Measurements from ENCODE around the gene PKD1L1.

The PKD1L1 gene

DNA sequence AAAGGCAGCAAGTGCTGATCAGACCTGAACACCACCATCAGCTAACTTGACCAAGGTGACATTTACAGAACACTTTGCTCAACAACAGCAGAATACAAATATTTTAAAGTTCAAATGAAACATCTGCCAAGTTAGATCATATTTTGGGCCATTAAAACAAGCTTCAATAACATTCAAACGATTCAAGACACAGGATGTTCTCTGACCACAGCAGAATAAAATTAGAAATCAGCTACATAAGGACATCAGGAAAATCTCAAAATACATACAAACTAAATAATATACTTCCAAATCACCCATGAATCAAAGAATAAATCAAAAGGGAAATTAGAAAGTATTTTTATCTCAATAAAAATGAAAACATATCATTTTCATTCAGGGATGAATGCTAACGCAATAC lies 173.0 kb downstream of the PKD1L1 start:
- Histone ChIP-seq H3K27ac (no peak overlapping the region), H3K4me3 (no peak overlapping the region), H3K9me3 (ENCODE audit: low read depth, low read length) (no peaks in the 10 kb centered on the region), H3K9ac (ENCODE audit: insufficient read length) (no peak overlapping the region), H3K36me3 (ENCODE audit: insufficient read depth, low read length) (no peaks in the 10 kb centered on the region)
- DNase-seq (ENCODE audit: low read depth, low spot score) = no peak
- TF ChIP-seq EZH2 (IDR thresholded peaks at IDR 0.05) (no peak), POLR2AphosphoS5 (IDR thresholded peaks at IDR 0.05; ENCODE audit: borderline replicate concordance, low read depth, low read length) (no peak), FOXP2 (optimal IDR thresholded peaks at IDR 0.05; ENCODE audit: control extremely low read depth, extremely low read length, insufficient read depth) (no peak)

DNA sequence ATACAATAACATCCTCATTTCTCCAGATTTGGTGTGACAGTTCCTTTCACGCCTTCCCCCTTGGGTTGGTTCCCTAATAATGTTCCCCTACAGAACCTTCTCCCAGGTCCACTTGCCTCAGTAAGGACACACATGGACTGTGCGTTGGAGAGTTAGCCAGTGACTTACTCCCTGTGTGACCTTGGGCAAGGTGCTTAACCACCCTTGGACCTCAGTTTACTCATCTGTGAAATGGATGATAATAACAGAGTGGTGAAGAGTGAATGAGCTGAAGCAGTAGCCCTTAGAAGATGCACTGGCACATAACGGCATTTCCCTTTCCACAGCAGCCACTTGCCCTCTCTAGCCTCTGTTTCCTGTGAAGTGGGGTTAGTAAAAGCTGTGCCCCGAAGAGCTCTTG lies 175.8 kb downstream of the PKD1L1 start:
- no peak for DNase-seq (ENCODE audit: low read depth, low spot score)
- Histone ChIP-seq H3K9me3 (ENCODE audit: low read depth, low read length) (no peaks in the 10 kb centered on the region), H3K9ac (ENCODE audit: insufficient read length) (no peak overlapping the region), H3K4me3 (no peak overlapping the region), H3K36me3 (ENCODE audit: insufficient read depth, low read length) (no peaks in the 10 kb centered on the region), H3K27ac (no peak overlapping the region)
- TF ChIP-seq POLR2AphosphoS5 (IDR thresholded peaks at IDR 0.05; ENCODE audit: borderline replicate concordance, low read depth, low read length) = no peak
- TF ChIP-seq EZH2 (IDR thresholded peaks at IDR 0.05) = no peak
- TF ChIP-seq FOXP2 (optimal IDR thresholded peaks at IDR 0.05; ENCODE audit: control extremely low read depth, extremely low read length, insufficient read depth) = no peak

DNA sequence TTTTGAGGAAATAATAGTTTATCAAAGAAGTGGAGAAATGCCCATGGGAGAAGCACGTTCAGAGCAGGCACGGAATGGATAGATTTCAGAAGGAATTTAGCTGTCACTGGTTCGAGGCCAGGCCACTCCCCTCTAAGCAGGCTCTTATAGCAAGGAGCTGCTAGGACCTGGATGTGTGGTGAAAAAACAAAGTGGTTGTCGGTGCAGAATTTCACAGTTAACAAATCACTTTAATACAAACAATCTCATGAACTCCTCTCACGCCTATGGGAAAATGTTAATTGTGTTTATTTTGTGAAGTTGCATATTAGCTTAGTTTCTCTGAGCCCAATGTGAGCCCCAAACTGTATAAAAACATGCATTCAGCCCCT lies 176.3 kb downstream of the PKD1L1 start:
- no peak overlapping the region for H3K27ac ChIP-seq
- H3K4me3 ChIP-seq = no peak overlapping the region
- no peak for DNase-seq (ENCODE audit: low read depth, low spot score)

DNA sequence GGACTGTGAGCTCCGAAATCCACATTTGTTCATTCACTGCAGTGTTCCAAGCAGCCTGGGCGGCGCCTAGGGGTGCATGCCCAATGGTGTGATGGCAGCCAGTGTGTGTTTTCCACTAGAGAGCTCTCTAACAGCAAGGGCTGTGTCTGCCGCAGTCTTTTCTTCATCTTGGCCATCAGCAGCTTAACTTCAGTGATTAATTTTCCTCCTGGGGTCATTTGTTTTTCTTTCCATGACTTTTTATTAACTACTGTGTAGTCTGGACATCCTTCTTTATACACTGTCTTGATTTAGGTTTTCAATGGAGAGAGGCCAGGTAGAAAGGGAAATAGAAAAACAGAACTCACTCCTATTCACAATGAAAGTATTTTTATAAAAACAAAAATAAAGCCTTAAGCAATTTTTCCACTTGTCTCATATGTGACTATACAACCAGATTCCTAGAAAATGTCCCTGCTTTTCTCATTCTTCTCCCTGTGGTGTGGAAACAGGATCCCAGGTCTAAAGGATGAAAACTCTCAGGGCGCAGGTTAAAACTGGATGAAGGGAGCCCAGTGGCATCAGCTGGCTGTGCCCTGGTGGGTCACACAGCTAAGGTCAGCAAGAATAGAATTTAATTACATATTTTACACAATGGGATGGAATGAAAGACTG lies 176.8 kb downstream of the PKD1L1 start:
- Histone ChIP-seq H3K9me3 (ENCODE audit: low read depth, low read length) (no peaks in the 10 kb centered on the region), H3K36me3 (ENCODE audit: insufficient read depth, low read length) (no peaks in the 10 kb centered on the region), H3K4me3 (no peak overlapping the region), H3K27ac (no peak overlapping the region), H3K9ac (ENCODE audit: insufficient read length) (no peak overlapping the region)
- TF ChIP-seq POLR2AphosphoS5 (IDR thresholded peaks at IDR 0.05; ENCODE audit: borderline replicate concordance, low read depth, low read length) (no peak), EZH2 (IDR thresholded peaks at IDR 0.05) (no peak), FOXP2 (optimal IDR thresholded peaks at IDR 0.05; ENCODE audit: control extremely low read depth, extremely low read length, insufficient read depth) (no peak)
- DNase-seq (ENCODE audit: low read depth, low spot score) = no peak

More for the DNA sequence above, 176.3 kb downstream of the PKD1L1 start:
- Histone ChIP-seq H3K9ac (ENCODE audit: insufficient read length) (no peak overlapping the region), H3K36me3 (ENCODE audit: insufficient read depth, low read length) (no peaks in the 10 kb centered on the region), H3K9me3 (ENCODE audit: low read depth, low read length) (no peaks in the 10 kb centered on the region)
- TF ChIP-seq POLR2AphosphoS5 (IDR thresholded peaks at IDR 0.05; ENCODE audit: borderline replicate concordance, low read depth, low read length) (no peak), EZH2 (IDR thresholded peaks at IDR 0.05) (no peak), FOXP2 (optimal IDR thresholded peaks at IDR 0.05; ENCODE audit: control extremely low read depth, extremely low read length, insufficient read depth) (no peak)

DNA sequence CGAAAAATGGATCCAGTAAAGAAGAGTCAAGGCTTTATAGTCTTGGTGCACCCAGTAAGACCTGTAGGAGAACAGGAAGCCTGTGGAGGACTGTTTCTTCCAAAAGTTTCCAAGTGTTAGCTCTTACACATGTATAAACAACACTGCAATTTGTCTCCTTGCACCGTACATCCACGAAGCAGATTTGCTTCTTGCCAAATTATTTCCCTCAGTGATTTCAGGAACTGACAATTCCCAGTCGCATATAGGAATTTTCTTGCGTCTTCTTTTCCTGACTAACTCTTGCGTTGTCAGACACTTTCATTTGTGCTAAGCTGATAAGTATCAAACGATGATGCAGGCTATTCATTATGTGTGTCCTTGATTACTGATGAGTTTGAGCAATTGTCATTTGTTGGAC lies 182.1 kb downstream of the PKD1L1 start:
- TF ChIP-seq FOXP2 (optimal IDR thresholded peaks at IDR 0.05; ENCODE audit: control extremely low read depth, extremely low read length, insufficient read depth) (no peak), POLR2AphosphoS5 (IDR thresholded peaks at IDR 0.05; ENCODE audit: borderline replicate concordance, low read depth, low read length) (no peak), EZH2 (IDR thresholded peaks at IDR 0.05) (no peak)
- no peak overlapping the region for H3K27ac ChIP-seq

DNA sequence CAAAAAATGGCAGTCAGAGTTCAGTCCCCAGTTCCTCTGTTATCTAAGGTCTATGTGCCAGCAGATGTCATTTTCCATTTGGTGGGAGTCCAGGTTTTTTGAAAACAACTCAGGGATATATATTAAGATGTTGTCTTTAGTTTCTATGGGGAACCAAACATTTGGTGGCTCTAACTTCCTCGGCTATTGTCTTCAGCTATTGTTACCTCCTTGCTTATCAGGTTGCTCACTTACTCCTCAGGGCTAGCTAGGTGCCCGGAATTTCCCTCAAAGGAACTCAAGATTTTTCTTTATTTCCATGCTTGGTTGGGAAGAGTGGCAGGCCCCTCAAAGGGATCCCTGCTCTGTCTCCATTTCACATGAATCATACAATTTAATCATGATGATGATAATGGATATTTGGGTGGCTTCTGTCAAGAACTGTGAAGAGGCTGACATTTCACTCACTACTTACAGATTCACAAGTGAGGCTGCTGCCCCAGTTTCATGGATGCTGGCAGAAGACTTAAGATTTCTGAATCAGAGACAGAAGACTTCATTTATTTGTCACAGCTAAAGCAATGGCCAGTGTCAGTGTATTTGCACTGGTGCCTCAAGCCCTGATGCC lies 182.8 kb downstream of the PKD1L1 start:
- H3K4me3 ChIP-seq = no peak overlapping the region
- H3K9me3 ChIP-seq (ENCODE audit: low read depth, low read length) = no peaks in the 10 kb centered on the region
- H3K9ac ChIP-seq (ENCODE audit: insufficient read length) = no peak overlapping the region
- H3K36me3 ChIP-seq (ENCODE audit: insufficient read depth, low read length) = no peaks in the 10 kb centered on the region
- no peak for TF ChIP-seq POLR2AphosphoS5 (IDR thresholded peaks at IDR 0.05; ENCODE audit: borderline replicate concordance, low read depth, low read length)
- no peak for TF ChIP-seq EZH2 (IDR thresholded peaks at IDR 0.05)
- TF ChIP-seq FOXP2 (optimal IDR thresholded peaks at IDR 0.05; ENCODE audit: control extremely low read depth, extremely low read length, insufficient read depth) = no peak
- H3K27ac ChIP-seq = no peak overlapping the region
- no peak for DNase-seq (ENCODE audit: low read depth, low spot score)

More for the DNA sequence above, 182.1 kb downstream of the PKD1L1 start:
- H3K9me3 ChIP-seq (ENCODE audit: low read depth, low read length) = no peaks in the 10 kb centered on the region
- no peak overlapping the region for H3K4me3 ChIP-seq
- DNase-seq (ENCODE audit: low read depth, low spot score) = no peak
- H3K36me3 ChIP-seq (ENCODE audit: insufficient read depth, low read length) = no peaks in the 10 kb centered on the region
- H3K9ac ChIP-seq (ENCODE audit: insufficient read length) = no peak overlapping the region

DNA sequence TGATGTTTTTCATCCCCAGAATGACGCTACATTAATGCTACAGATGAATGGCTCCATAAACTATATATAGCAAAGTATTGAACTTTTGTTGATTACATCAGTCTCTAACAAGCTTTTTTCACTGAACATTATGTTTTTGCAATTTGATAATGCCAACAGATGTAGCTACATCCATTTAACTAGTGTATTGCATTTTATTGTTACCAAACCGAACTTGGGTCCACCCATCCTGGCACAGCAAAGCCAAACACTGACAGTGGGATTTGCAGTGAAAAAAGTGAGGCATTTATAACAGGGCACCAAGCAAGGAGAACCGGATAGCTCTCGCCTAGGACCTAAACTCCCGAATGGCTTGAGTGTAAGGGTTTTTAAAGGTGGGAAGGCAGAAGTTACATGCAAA lies 183.5 kb downstream of the PKD1L1 start:
- Histone ChIP-seq H3K9ac (ENCODE audit: insufficient read length) (no peak overlapping the region), H3K9me3 (ENCODE audit: low read depth, low read length) (no peaks in the 10 kb centered on the region), H3K27ac (no peak overlapping the region), H3K4me3 (no peak overlapping the region), H3K36me3 (ENCODE audit: insufficient read depth, low read length) (no peaks in the 10 kb centered on the region)
- DNase-seq (ENCODE audit: low read depth, low spot score) = no peak
- TF ChIP-seq FOXP2 (optimal IDR thresholded peaks at IDR 0.05; ENCODE audit: control extremely low read depth, extremely low read length, insufficient read depth) = no peak
- no peak for TF ChIP-seq EZH2 (IDR thresholded peaks at IDR 0.05)
- TF ChIP-seq POLR2AphosphoS5 (IDR thresholded peaks at IDR 0.05; ENCODE audit: borderline replicate concordance, low read depth, low read length) = no peak

DNA sequence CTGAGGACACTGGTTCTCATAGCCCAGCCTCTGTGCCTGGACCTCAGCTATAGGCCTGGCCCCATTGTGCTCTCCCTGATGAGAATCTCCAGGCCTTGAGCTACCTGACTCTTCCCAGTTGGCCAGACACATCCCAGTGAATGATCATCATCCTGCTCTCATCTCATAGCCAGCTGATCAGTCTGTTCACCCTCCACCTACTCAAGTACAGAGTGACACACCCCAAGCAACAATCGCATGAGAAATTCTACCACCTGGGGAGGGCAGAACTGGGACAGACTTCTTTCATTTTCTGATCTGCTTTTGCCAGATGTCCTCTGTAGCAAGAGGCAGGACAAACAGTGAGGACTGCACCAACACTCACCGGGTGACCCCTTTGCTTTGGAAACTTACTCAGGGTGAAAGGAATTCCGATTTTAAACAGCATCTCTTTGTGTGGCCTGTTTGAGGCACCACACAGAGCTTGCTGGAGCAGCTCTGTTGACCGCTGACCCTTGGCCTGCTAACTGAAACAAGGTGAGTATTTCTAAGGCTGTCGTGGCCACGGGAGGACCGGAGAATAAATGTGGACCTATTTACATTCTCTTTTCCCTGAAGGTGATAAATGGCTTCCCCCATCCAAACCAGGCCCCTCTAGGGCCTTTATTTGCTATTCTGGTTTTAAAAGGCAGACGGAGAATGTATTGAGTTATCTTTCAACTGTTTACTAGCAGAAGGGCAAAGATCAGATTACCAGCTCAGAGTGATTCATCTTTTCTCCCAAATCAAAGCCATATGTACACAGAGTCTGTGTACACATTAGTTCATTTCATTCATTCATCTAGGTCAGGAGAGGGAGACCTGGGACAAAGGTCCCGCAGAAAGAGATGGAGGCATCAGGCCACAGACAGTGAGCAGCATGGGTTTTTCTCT lies 184.9 kb downstream of the PKD1L1 start:
- no peak overlapping the region for H3K27ac ChIP-seq
- H3K9me3 ChIP-seq (ENCODE audit: low read depth, low read length) = no peaks in the 10 kb centered on the region
- TF ChIP-seq FOXP2 (optimal IDR thresholded peaks at IDR 0.05; ENCODE audit: control extremely low read depth, extremely low read length, insufficient read depth) = no peak
- no peak for TF ChIP-seq POLR2AphosphoS5 (IDR thresholded peaks at IDR 0.05; ENCODE audit: borderline replicate concordance, low read depth, low read length)
- no peak for TF ChIP-seq EZH2 (IDR thresholded peaks at IDR 0.05)
- H3K9ac ChIP-seq (ENCODE audit: insufficient read length) = no peak overlapping the region
- no peak overlapping the region for H3K4me3 ChIP-seq
- DNase-seq (ENCODE audit: low read depth, low spot score) = no peak
- no peaks in the 10 kb centered on the region for H3K36me3 ChIP-seq (ENCODE audit: insufficient read depth, low read length)
